ENCODE measurements around the gene BNIP1. TPM values are rescaled to one million over a fixed set of nuclear protein-coding genes. Genes with fewer than 3 reads are reported as not detected.

The BNIP1 gene
- total RNA-seq, 4 donors from 2014 or later = 6.6 to 10.7 (median 8.8) TPM

DNA sequence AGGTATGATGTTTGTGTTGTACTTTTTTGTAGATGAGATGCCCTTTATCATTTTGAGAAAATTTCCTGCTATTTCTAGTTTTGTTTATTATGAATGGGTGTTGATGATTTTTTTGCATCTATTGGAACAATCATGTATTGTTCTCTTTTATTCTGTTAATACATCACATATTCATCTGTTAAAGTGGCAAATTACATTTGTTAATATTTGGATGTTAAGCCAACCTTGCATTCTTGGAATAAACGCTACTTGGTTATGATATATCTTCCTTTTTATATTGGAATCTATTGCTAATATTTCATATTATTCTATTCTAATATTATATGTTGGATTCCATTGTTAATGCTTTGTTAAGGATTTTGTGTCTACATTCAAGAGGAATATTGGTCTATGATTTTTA is 24.6 kb upstream of the BNIP1 start:
- TF ChIP-seq, protein P1, sequence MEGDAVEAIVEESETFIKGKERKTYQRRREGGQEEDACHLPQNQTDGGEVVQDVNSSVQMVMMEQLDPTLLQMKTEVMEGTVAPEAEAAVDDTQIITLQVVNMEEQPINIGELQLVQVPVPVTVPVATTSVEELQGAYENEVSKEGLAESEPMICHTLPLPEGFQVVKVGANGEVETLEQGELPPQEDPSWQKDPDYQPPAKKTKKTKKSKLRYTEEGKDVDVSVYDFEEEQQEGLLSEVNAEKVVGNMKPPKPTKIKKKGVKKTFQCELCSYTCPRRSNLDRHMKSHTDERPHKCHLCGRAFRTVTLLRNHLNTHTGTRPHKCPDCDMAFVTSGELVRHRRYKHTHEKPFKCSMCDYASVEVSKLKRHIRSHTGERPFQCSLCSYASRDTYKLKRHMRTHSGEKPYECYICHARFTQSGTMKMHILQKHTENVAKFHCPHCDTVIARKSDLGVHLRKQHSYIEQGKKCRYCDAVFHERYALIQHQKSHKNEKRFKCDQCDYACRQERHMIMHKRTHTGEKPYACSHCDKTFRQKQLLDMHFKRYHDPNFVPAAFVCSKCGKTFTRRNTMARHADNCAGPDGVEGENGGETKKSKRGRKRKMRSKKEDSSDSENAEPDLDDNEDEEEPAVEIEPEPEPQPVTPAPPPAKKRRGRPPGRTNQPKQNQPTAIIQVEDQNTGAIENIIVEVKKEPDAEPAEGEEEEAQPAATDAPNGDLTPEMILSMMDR (IDR thresholded peaks at IDR 0.05; ENCODE audit: low read depth) = no peak

DNA sequence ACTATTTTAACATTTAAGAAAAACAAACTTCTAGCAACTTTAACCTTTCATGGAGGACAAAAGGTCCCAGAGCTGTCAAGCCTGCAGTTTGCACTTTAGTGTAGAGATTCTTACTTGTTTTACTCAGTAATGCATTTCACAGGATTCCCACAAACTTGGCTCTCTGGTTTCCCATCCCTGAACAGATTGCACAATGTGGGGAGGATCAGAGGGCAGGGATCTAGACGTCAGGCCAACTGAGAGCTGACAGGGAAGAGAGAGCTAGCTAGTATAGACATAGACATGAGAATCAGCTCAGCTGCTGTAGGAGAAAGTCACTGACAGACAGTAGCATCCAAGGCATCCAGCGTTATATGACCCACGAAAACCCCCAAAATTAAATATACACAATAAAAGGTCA is 20.9 kb upstream of the BNIP1 start:
- TF ChIP-seq, protein P1 (IDR thresholded peaks at IDR 0.05; ENCODE audit: low read depth) = no peak

DNA sequence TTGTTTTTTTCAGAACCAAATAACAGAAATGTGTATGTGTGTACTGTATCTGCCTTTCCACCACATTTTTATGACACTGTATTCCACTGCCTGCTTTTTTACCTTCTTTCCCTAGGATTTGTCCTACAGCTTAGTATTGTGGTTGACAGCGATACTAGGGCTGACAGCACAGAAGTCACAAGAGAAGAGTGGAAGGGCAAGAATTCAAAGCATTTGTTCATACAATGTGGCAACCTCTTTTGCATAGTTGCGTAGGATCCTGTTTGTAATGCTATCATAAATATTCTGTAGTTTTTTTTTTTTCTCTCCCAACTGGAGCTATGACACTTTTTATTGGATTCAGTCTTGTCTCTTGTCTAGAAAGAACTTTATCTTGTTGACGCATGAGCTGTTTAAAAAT is 5.6 kb upstream of the BNIP1 start:
- TF ChIP-seq, protein P1 (IDR thresholded peaks at IDR 0.05; ENCODE audit: low read depth) = no peak

DNA sequence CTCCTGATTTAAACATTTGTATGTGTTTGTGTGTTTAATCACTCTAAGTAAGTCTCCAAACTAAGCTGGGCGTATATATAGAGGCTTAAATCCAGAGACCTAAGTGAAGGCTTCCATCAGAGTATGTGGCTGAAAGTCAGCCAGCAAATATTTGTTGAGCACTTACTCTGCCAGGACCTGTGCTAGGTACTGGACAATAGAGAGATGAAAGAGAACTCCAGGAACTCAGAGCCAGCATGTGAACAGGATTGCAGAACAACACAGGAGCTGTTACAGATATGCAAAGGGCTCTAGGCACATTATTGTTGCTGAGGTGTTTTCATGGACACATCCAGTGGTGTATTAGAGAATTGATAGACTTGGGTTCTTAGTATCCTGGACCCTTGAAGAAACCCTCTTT is 4.7 kb upstream of the BNIP1 start:
- TF ChIP-seq, protein P1 (IDR thresholded peaks at IDR 0.05; ENCODE audit: low read depth) = no peak

DNA sequence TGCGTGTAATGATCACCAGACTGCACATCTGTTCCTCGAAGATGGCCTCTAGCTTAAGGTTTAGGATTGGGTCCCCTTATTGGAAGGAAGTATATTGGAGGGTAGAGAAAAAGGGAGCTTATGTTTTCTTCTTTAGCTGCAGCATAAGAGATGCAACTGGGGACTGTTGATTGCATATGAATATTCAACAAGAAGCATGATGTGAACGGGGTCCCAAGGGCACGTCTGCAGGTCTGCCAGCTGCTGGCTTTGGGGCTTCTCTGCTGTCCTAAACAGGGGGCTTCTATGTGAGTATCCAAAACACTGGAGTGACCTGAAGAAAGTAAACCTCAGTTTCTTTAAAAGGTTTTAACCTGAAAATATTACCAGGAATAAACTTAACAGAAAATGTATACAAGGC is 3.6 kb upstream of the BNIP1 start:
- TF ChIP-seq, protein P1 (IDR thresholded peaks at IDR 0.05; ENCODE audit: low read depth) = no peak

DNA sequence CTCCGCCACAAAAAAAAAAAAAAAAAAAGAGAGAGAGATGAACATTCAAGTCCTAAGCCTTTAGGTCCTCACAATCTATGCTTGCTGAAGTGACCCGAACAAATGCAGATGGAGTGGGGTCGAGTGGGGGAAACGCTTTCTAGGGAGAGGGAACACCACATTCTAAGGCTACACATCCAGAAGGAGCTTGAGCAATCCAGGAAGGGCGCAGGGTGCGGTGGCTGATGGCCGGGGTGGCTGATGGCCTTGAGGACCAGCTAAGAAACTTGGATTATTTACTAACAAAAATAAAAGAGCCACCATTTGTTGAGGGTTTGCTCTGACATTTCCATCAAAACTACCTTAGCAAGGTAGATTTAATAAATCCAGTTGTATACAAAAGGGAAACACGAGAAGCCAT is 764 bp upstream of the BNIP1 start:
- TF ChIP-seq, protein P1 (IDR thresholded peaks at IDR 0.05; ENCODE audit: low read depth) = no peak

DNA sequence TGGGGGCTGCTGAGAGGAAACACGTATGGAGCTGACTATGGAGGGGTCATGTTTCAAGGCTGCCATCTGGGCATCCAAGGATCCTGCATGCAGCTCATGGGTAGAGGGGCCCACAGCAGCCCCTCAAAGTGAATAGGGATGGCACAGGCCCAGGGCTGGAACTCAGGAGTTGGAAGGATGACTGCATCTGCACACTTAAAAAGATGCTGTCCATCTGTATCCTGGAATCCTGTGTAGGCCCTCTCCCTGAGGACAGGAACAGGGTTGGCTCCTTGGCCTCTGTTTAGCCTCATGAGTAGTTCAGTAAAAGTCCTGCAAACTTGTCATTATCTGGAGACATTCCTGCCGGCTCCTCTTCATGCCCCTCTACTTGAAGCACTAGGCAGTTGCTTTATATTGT is 4.0 kb downstream of the BNIP1 start:
- TF ChIP-seq, protein P1 (IDR thresholded peaks at IDR 0.05; ENCODE audit: low read depth) = no peak

Measured in subcutaneous adipose tissue (tissue), 4 donors.